Measurements from ENCODE around the gene DENND1B. TPM values are rescaled to one million over a fixed set of nuclear protein-coding genes. Genes with fewer than 3 reads are reported as not detected.

DENND1B gene
- total RNA-seq, 2 experiments from 2014 or later: 10.8 to 12.7 TPM

GRCh38 chr1:197638316-197638715 lies 137.0 kb downstream of the DENND1B start:
- DNase-seq: no peak
- intact Hi-C loops (cut with micrococcal nuclease): no loop called here
- ChIA-PET POLR2A (no interaction called here), CTCF (interaction anchor here (0.9 kb wide), 1 partner anchor 9 kb away, joined by 3 read pairs; no protein-coding TSS in a partner anchor)
- peaks cover 8% of the 10 kb centered on the region for H3K36me3 Mint-ChIP-seq (ENCODE audit: low read depth)
- TF ChIP-seq CTCF (IDR thresholded peaks at IDR 0.05): no peak
- H3K9me3 Mint-ChIP-seq: no peaks in the 10 kb centered on the region
- H3K4me3 Mint-ChIP-seq: no peak overlapping the region
- no peaks in the 10 kb centered on the region for H3K27me3 Mint-ChIP-seq
- ATAC-seq: no peak
- no peak overlapping the region for H3K27ac Mint-ChIP-seq
- H3K4me1 Mint-ChIP-seq (ENCODE audit: low read depth): no peaks in the 10 kb centered on the region

GRCh38 chr1:197637406-197637805 lies 137.9 kb downstream of the DENND1B start:
- no peaks in the 10 kb centered on the region for H3K27me3 Mint-ChIP-seq
- no peaks in the 10 kb centered on the region for H3K9me3 Mint-ChIP-seq
- no peaks in the 10 kb centered on the region for H3K4me1 Mint-ChIP-seq (ENCODE audit: low read depth)
- POLR2A ChIA-PET: no interaction called here
- peaks cover 13% of the 10 kb centered on the region for H3K36me3 Mint-ChIP-seq (ENCODE audit: low read depth)
- DNase-seq: no peak
- no peak overlapping the region for H3K27ac Mint-ChIP-seq
- no peak for TF ChIP-seq CTCF (IDR thresholded peaks at IDR 0.05)
- ATAC-seq: no peak
- no peak overlapping the region for H3K4me3 Mint-ChIP-seq
- intact Hi-C loops (cut with micrococcal nuclease): no loop called here
- CTCF ChIA-PET: no interaction called here

GRCh38 chr1:197633447-197634078 lies 141.7 kb downstream of the DENND1B start:
- Mint-ChIP-seq H3K4me3 (no peak overlapping the region), H3K27me3 (no peaks in the 10 kb centered on the region), H3K27ac (no peak overlapping the region), H3K9me3 (peaks cover 2% of the 10 kb centered on the region), H3K36me3 (ENCODE audit: low read depth) (peaks cover 25% of the 10 kb centered on the region), H3K4me1 (ENCODE audit: low read depth) (no peaks in the 10 kb centered on the region)
- intact Hi-C loops (cut with micrococcal nuclease): no loop called here
- DNase-seq (no peak), ATAC-seq (no peak)
- TF ChIP-seq CTCF (IDR thresholded peaks at IDR 0.05): no peak
- ChIA-PET POLR2A (no interaction called here), CTCF (interaction anchor here (0.9 kb wide), 1 partner anchor 15 kb away, joined by 3 read pairs; no protein-coding TSS in a partner anchor)

GRCh38 chr1:197632651-197633050 lies 142.6 kb downstream of the DENND1B start:
- TF ChIP-seq CTCF (IDR thresholded peaks at IDR 0.05): no peak
- no peaks in the 10 kb centered on the region for H3K4me1 Mint-ChIP-seq (ENCODE audit: low read depth)
- peaks cover 2% of the 10 kb centered on the region for H3K9me3 Mint-ChIP-seq
- no peak for DNase-seq
- no peak for ATAC-seq
- H3K27me3 Mint-ChIP-seq: no peaks in the 10 kb centered on the region
- H3K36me3 Mint-ChIP-seq (ENCODE audit: low read depth): peaks cover 29% of the 10 kb centered on the region
- H3K4me3 Mint-ChIP-seq: no peak overlapping the region
- POLR2A ChIA-PET: no interaction called here
- no peak overlapping the region for H3K27ac Mint-ChIP-seq
- intact Hi-C loops (cut with micrococcal nuclease): no loop called here
- CTCF ChIA-PET: no interaction called here

- POLR2A ChIA-PET: no interaction called here
- DNase-seq: no peak
- H3K36me3 Mint-ChIP-seq (ENCODE audit: low read depth): peaks cover 29% of the 10 kb centered on the region
- intact Hi-C loops (cut with micrococcal nuclease): no loop called here
- TF ChIP-seq CTCF (IDR thresholded peaks at IDR 0.05): no peak
- CTCF ChIA-PET: interaction anchor here (0.7 to 1.1 kb wide), 2 partner anchors 11 to 237 kb away, joined by 3 read pairs; no protein-coding TSS in a partner anchor
- H3K4me3 Mint-ChIP-seq: no peak overlapping the region
- H3K27ac Mint-ChIP-seq: no peak overlapping the region
- peaks cover 2% of the 10 kb centered on the region for H3K9me3 Mint-ChIP-seq
- ATAC-seq: no peak
- no peaks in the 10 kb centered on the region for H3K4me1 Mint-ChIP-seq (ENCODE audit: low read depth)
- no peaks in the 10 kb centered on the region for H3K27me3 Mint-ChIP-seq
These were observed 143.3 kb downstream of the DENND1B start for GRCh38 chr1:197632005-197632404.
